GM12872 (cell line): ENCODE results near the gene MRPS16.

Experiments used
- CTCF ChIP-seq: IDR thresholded peaks from 3 replicates; pipeline ENCODE4 v1.5.1; 2011; ENCODE audit warnings: low read depth, mild to moderate bottlenecking, low read length, moderate library complexity; ENCODE audit not compliant: insufficient read depth

MRPS16 gene

DNA sequence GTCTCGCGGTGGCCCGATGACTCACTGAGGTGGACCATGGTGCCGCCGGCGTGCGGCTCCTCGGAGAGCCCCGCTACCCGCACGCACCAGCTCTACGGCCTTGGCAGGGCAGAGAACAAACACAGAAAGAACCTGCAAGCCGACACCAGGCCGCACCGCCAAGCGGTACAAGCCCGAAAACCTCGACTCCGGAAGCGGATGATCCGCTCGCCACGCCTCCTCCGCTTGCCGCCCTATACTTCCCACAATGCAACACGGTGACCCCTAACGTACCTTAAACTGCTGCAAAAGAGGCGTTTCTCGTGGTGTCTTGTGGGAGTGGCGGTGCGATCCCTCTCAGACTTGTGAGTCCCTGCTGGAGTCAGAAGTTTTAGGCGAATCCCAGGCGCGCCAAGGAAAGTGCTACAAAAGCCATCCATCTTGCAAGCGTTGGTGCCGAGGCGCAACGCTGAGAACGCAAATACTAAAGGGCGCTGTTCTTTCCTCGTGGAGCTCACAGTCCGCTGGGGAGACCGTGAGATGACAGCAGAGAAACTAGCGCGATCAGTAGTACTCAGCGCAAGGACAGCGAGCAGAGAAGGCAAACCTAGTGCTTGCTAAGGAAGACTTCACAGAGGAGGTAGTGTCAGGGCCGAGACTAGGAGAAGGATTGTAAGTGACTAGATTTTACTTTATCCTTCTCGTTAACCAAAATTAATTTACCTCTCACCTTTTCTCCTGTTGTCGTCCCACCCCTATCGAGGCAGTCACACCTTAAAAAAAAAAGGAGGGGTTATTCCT, at the start of gene MRPS16:
TSS of gene MRPS16 (minus strand) at position 200 of the 780 bp plus-strand sequence. CDS start at position 38, 162 bp downstream.
- no peak for TF ChIP-seq CTCF

GRCh38 chr10:73296946-73297345, 44.5 kb upstream of the MRPS16 start:
- no peak for TF ChIP-seq CTCF

DNA sequence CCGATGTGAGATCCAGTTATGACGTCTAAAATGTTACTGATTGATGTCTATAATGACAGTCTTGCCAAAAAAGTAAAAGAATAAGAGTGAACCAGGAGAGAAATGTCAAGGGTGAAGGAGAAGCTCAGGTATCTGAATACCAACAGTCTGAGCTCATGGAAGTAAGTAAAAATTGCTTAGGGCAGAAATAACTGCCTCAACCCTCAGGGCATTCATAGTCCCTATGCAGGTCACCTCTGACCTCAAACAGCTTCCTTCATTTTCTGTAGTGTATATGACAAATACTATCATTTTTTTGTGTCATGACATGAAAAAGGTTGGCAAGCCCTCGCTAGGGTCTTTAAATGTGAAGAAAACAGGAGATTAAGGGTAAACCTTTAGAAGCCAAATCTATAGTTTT, 41.0 kb upstream of the MRPS16 start:
- TF ChIP-seq CTCF, result no peak

- no peak for TF ChIP-seq CTCF
Measured at GRCh38 chr10:73289958-73290357, 37.5 kb upstream of the MRPS16 start.

DNA sequence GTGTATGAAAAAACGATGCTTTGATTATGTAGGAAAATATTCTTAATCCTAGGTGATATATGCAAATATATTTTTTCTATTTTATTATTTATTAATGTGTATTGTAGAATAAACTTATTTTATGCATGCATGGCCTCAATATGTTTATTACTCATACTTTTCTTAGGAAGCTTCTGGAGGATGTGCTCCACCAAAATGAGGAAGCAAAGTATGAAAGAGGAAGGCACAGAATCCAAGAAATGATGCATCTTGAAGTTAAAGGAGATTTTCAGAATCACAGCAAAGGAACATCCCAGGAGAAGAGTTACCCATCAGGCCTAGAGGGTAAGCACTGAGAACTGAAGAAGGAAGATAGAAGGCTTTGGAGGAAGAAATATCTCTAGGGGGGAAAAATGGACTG, 35.0 kb upstream of the MRPS16 start:
- TF ChIP-seq CTCF, result no peak

- no peak for TF ChIP-seq CTCF
Measured at GRCh38 chr10:73281097-73281496, 28.7 kb upstream of the MRPS16 start.

DNA sequence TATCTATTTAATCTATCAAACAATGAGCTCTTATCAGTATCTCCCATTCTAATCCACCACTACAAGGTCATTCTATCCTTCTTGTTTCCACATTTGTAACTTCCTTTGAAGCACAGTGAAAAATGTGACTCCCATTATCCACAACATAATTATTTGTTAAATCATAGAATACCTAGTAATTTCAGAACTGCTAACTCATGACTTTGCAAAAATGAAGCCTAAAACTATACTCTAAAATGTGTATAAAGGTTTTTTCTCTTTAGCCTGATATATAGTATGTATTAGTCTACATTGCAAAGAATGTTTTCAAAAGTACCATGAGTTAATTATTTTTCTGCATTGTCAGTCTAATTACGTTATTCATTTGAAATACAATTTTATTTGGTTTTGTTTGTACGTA, 12.0 kb upstream of the MRPS16 start:
- no peak for TF ChIP-seq CTCF
